SK-N-SH (cell line): ENCODE data around the gene NOL4L. TPM values are rescaled to one million over a fixed set of nuclear protein-coding genes. Genes with fewer than 3 reads are reported as not detected.

Experiments used
- CTCF ChIA-PET: fragments of 300-600, 350-600 bp; formaldehyde crosslinking; extraction: SDS; loops from one replicate; lab custom pipeline; 2021; lab: Yijun Ruan, JAX
- POLR2A ChIA-PET: fragments of 350-600 bp; sonication (Branson Sonifier 250); formaldehyde crosslinking; extraction: SDS; loops from one replicate; lab custom pipeline; 2020; ENCODE audit warnings: antibody characterized with exemption, inconsistent platforms; lab: Yijun Ruan, JAX
- DNase-seq: peaks from one replicate; pipeline ENCODE4 v3.0.0; 2012
- H2AFZ ChIP-seq: fragments of 200-600 bp; sonication (generic); 2 replicates; pipeline ENCODE4 v1.8.1; 2016; ENCODE audit warnings: antibody characterized with exemption, mild to moderate bottlenecking, low read depth
- H3F3A ChIP-seq: fragments of 200-600 bp; sonication (generic); replicated peaks from 2 replicates; pipeline ENCODE3; 2016; ENCODE audit warnings: antibody characterized with exemption, mild to moderate bottlenecking; ENCODE audit not compliant: insufficient read depth
- H3K27ac ChIP-seq, 2 experiments: fragments of 200-500 bp in 1 of 2; fragments of 200-600 bp in 1 of 2; sonication (Bioruptor generic) in 1 of 2; sonication (generic), shearing (Covaris generic) in 1 of 2; 2 replicates each; pipeline versions ENCODE4 v1.5.1 to v1.6.1; 2014 to 2016; ENCODE audit warnings: low read depth in 2 of 2, inconsistent platforms in 1 of 2, low read length in 1 of 2, mild to moderate bottlenecking in 1 of 2, mixed read lengths in 1 of 2
- H3K27me3 ChIP-seq: fragments of 200-600 bp; sonication (generic), shearing (Covaris generic); 2 replicates; pipeline ENCODE4 v1.6.1; 2016; ENCODE audit warnings: mixed run types; ENCODE audit not compliant: insufficient read depth
- H3K36me3 ChIP-seq, 2 experiments: fragments of 200-500 bp in 1 of 2; fragments of 200-600 bp in 1 of 2; sonication (Bioruptor generic) in 1 of 2; sonication (generic) in 1 of 2; replicated peaks in 1 of 2; 2 replicates each; pipeline versions ENCODE3 to v1.5.1; 2014 to 2016; ENCODE audit warnings: low read length in 1 of 2, mild to moderate bottlenecking in 1 of 2; ENCODE audit not compliant: insufficient read depth in 2 of 2, control insufficient read depth in 1 of 2
- H3K4me1 ChIP-seq, 2 experiments: fragments of 200-500 bp in 1 of 2; fragments of 200-600 bp in 1 of 2; sonication (Bioruptor generic) in 1 of 2; sonication (generic), shearing (Covaris generic) in 1 of 2; 2 replicates each; pipeline versions ENCODE4 v1.5.1 to v1.6.1; 2014 to 2016; ENCODE audit warnings: low read depth in 1 of 2, low read length in 1 of 2, mixed run types in 1 of 2; ENCODE audit not compliant: insufficient read depth in 2 of 2, control insufficient read depth in 1 of 2
- H3K4me2 ChIP-seq: fragments of 200-600 bp; sonication (generic), shearing (Covaris generic); 2 replicates; pipeline ENCODE4 v1.6.1; 2017; ENCODE audit warnings: mixed run types
- H3K4me3 ChIP-seq, 2 experiments: fragments of 200-500 bp in 1 of 2; fragments of 200-600 bp in 1 of 2; sonication (Bioruptor generic) in 1 of 2; sonication (generic), shearing (Covaris generic) in 1 of 2; 2 replicates each; pipeline versions ENCODE4 v1.5.1 to v1.8.1; 2014 to 2016; ENCODE audit warnings: low read depth in 2 of 2, inconsistent platforms in 1 of 2, low read length in 1 of 2, mild to moderate bottlenecking in 1 of 2, mixed read lengths in 1 of 2, moderate library complexity in 1 of 2
- H3K79me2 ChIP-seq: fragments of 200-600 bp; sonication (generic); 2 replicates; pipeline ENCODE4 v1.8.1; 2017; ENCODE audit warnings: mild to moderate bottlenecking; ENCODE audit not compliant: insufficient read depth
- H3K9ac ChIP-seq: fragments of 200-600 bp; sonication (generic); 2 replicates; pipeline ENCODE4 v1.6.1; 2017; ENCODE audit warnings: mixed run types
- H3K9me2 ChIP-seq: fragments of 200-600 bp; sonication (generic); 2 replicates; pipeline ENCODE4 v1.6.1; 2017; ENCODE audit warnings: mixed run types
- H3K9me3 ChIP-seq: fragments of 200-600 bp; sonication (generic); 2 replicates; pipeline ENCODE4 v1.6.1; 2017; ENCODE audit warnings: mixed run types, mild to moderate bottlenecking, moderate library complexity
- H4K20me1 ChIP-seq: fragments of 200-600 bp; sonication (generic); 2 replicates; pipeline ENCODE4 v1.6.1; 2017; ENCODE audit warnings: mild to moderate bottlenecking, mixed run types; ENCODE audit not compliant: insufficient read depth
- CTCF ChIP-seq: fragments of 200-600 bp; sonication (generic); IDR thresholded peaks from 2 replicates; pipeline ENCODE4 v1.6.1; 2017; ENCODE audit warnings: antibody characterized with exemption, mild to moderate bottlenecking, moderate library complexity
- ELF1 ChIP-seq: IDR thresholded peaks from 2 replicates; pipeline ENCODE4 v1.4.0; 2012
- EP300 ChIP-seq, 2 experiments: IDR thresholded peaks; 2 replicates each; pipeline versions ENCODE4 v1.4.0 to v1.6.1; 2012; ENCODE audit warnings: borderline replicate concordance in 1 of 2, low read depth in 1 of 2, low read length in 1 of 2
- FOSL2 ChIP-seq: IDR thresholded peaks from 2 replicates; pipeline ENCODE4 v1.4.0; 2012; ENCODE audit warnings: low read depth, mild to moderate bottlenecking, moderate library complexity, borderline replicate concordance
- FOXJ3 ChIP-seq: sonication (generic); formaldehyde crosslinking; IDR thresholded peaks from 2 replicates; pipeline ENCODE4 v1.5.1; 2020; ENCODE audit warnings: mild to moderate bottlenecking, missing genetic modification reagents
- GABPA ChIP-seq: IDR thresholded peaks from 2 replicates; pipeline ENCODE4 v1.4.0; 2012; ENCODE audit warnings: low read depth, mild to moderate bottlenecking
- GATA2 ChIP-seq: sonication (generic); formaldehyde crosslinking; IDR thresholded peaks from 2 replicates; pipeline ENCODE4 v1.5.0; 2020; ENCODE audit warnings: mild to moderate bottlenecking, missing genetic modification reagents
- IRF3 ChIP-seq: fragments of 150-350 bp; IDR thresholded peaks from 2 replicates; pipeline ENCODE4 v1.6.1; 2016; ENCODE audit warnings: mild to moderate bottlenecking, low read depth, low read length
- MAX ChIP-seq: IDR thresholded peaks from 2 replicates; pipeline ENCODE4 v1.4.0; 2012; ENCODE audit warnings: low read depth
- NFIC ChIP-seq: IDR thresholded peaks from 2 replicates; pipeline ENCODE4 v1.4.0; 2012; ENCODE audit warnings: borderline replicate concordance
- RCOR1 ChIP-seq: fragments of 150-350 bp; IDR thresholded peaks from 2 replicates; pipeline ENCODE4 v1.6.1; 2017; ENCODE audit warnings: antibody characterized with exemption, low read length
- RFX5 ChIP-seq: IDR thresholded peaks from 2 replicates; pipeline ENCODE4 v1.6.1; 2012; ENCODE audit warnings: mild to moderate bottlenecking, improper control_type of control experiment, low read length
- SMC3 ChIP-seq: IDR thresholded peaks from 2 replicates; pipeline ENCODE4 v1.6.1; 2012; ENCODE audit warnings: low read depth, low read length, improper control_type of control experiment
- TAF1 ChIP-seq: IDR thresholded peaks from 2 replicates; pipeline ENCODE4 v1.6.1; 2012; ENCODE audit warnings: low read depth, mild to moderate bottlenecking, low read length, moderate library complexity, borderline replicate concordance
- TEAD4 ChIP-seq: IDR thresholded peaks from 2 replicates; pipeline ENCODE4 v1.4.0; 2012; ENCODE audit warnings: mild to moderate bottlenecking, borderline replicate concordance; ENCODE audit not compliant: insufficient read depth
- YY1 ChIP-seq: IDR thresholded peaks from 2 replicates; pipeline ENCODE4 v1.4.0; 2012; ENCODE audit warnings: low read depth, mild to moderate bottlenecking
- ZBTB33 ChIP-seq: IDR thresholded peaks from 2 replicates; pipeline ENCODE4 v1.4.0; 2012; ENCODE audit warnings: low read depth, borderline replicate concordance
- WGBS: methylation state at CpG from one replicate; pipeline ENCODE4 v1.1.6; 2017; ENCODE audit warnings: low lambda C conversion rate; 5-methylcytosine and 5-hydroxymethylcytosine counted together
- polyA plus RNA-seq, 3 experiments: library from polyadenylated mRNA; depleted of rRNA; stranded (reverse); fragments of >200 nt; gene quantifications; 2 replicates each; pipeline ENCODE4 v1.2.3, GENCODE V29; 2012

NOL4L gene
- polyA plus RNA-seq, 1 of the 3 experiments (the other 2 are of a cell fraction): 14.3 TPM

- Histone ChIP-seq H3K4me2 (peak overlapping the region; percentile 79; the same call in 1 of the 2 replicates), H2AFZ (no peak overlapping the region), H3F3A (peaks cover 8% of the 10 kb centered on the region), H3K27me3 (peaks cover 15% of the 10 kb centered on the region; the same call in 1 of the 2 replicates), H3K79me2 (no peaks in the 10 kb centered on the region), H3K9ac (no peak overlapping the region), H4K20me1 (no peaks in the 10 kb centered on the region), H3K27ac (peak overlapping the region in 1 of 2 experiments; percentile 81; a peak in 2 of 4 replicates), H3K4me1 (peaks cover 0 to 25% of the 10 kb centered on the region in 2 experiments; a peak in 1 of 4 replicates), H3K4me3 (peak overlapping the region; percentile 46 to 60; a peak in 3 of 4 replicates), H3K36me3 (no peaks in the 10 kb centered on the region), H3K9me3 (no peaks in the 10 kb centered on the region), H3K9me2 (no peaks in the 10 kb centered on the region)
- DNase-seq: peak; percentile 84
- ChIA-PET POLR2A (interaction anchor here (0.9 to 1.1 kb wide), 3 partner anchors 46 to 60 kb away, joined by 3 read pairs; no protein-coding TSS in a partner anchor), CTCF (interaction anchor here (1.2 to 5.0 kb wide), 2 partner anchors 61 to 70 kb away, joined by 4 to 29 read pairs; no protein-coding TSS in a partner anchor)
- TF ChIP-seq FOSL2 (no peak), IRF3 (no peak), GATA2 (CRISPR knock-in tag) (no peak), CTCF (no peak), GABPA (no peak), NFIC (no peak), RCOR1 (no peak), MAX (no peak), SMC3 (no peak), ZBTB33 (no peak), TAF1 (no peak), TEAD4 (no peak), ELF1 (no peak), FOXJ3 (no peak), RFX5 (no peak), EP300 (IDR thresholded peaks at IDR 0.05; ENCODE audit: borderline replicate concordance in 1 of 2, low read depth in 1 of 2, low read length in 1 of 2) (no peak), YY1 (no peak)
- WGBS: 19% methylated on average over 6 of the region's 91 CpGs
These were observed 2.2 kb downstream of the NOL4L start for GRCh38 chr20:32582659-32583580.
